ES-I3 (cell line): ENCODE results near the gene OR52E6.

Experiments used
- H3K36me3 ChIP-seq: 2 replicates; pipeline ENCODE4 v1.6.1; 2013; ENCODE audit warnings: mild to moderate bottlenecking, low read length, control low read depth, moderate library complexity; ENCODE audit not compliant: insufficient read depth
- H3K4me1 ChIP-seq: 2 replicates; pipeline ENCODE4 v1.6.1; 2013; ENCODE audit warnings: mild to moderate bottlenecking, control low read depth, low read length; ENCODE audit not compliant: insufficient read depth
- H3K9ac ChIP-seq: 2 replicates; pipeline ENCODE4 v1.6.1; 2013; ENCODE audit warnings: low read depth, mild to moderate bottlenecking, low read length, moderate library complexity
- H3K9me3 ChIP-seq: 2 replicates; pipeline ENCODE4 v1.6.1; 2013; ENCODE audit warnings: mild to moderate bottlenecking, low read length, moderate library complexity; ENCODE audit not compliant: control insufficient read depth, insufficient read depth

OR52E6 gene

GRCh38 chr11:5818245-5818886 is 23.3 kb downstream of the OR52E6 start:
- Histone ChIP-seq H3K9ac (no peak overlapping the region), H3K9me3 (no peaks in the 10 kb centered on the region), H3K36me3 (no peaks in the 10 kb centered on the region), H3K4me1 (no peaks in the 10 kb centered on the region; the same call in 1 of the 2 replicates)

DNA sequence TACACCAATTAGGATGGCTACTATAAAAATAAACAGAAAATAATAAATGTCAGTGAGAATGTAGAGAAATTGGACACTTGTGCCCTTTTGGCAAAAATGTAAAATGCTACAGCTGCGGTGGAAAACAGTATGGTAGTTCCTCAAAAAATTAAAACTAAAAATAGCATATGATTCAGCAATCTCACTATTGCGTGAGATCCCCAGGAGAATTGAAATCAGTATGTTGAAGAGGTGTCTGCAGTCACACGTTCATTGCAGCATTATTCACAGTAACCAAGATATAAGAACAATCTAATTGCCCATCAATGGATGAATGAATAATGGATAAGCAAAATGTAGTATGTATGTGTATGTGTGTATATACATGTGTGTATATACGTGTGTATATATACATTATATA is 26.2 kb downstream of the OR52E6 start:
- Histone ChIP-seq H3K9ac (no peak overlapping the region), H3K36me3 (no peaks in the 10 kb centered on the region), H3K9me3 (no peaks in the 10 kb centered on the region), H3K4me1 (no peaks in the 10 kb centered on the region; the same call in 1 of the 2 replicates)

DNA sequence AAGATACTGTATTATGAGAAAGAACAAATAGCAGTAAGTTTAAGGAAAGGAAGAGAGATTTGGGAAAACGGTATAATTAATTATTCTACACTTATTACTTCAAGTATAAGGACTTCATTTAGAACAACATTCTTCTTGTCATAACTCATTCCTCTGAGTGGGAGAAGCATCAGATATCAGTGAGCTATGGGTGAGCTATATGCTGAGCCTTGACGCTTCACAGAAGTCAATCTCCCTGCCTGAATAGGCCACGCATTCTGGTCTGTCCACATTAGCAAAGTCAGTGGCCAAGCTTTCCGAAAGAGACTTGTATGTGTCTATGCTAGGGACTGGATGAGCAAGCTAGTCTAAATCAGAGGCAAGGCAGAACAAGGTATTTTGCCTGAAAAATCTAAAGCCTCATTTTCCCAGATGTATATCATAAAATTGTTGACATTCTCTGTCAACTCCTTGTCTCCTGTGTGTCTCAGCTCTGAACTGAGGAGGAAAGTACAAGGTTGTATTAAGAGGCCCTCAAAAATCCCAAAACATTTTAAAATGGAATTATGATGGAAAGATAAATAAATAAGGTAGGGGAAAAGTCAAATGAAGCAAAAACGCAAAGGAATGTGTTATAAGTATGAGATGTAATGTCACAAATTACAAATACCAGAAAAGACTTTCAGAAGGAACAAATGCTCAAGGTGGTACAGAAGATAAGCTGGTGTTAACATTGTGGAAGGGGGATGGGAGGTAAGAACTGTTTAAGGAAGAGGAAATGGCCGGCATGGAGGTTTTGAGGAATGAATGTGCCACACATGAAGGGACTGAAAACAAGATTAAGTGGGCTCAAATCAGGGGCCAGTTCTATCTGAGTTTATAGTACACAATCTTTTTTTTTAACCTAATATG is 31.5 kb downstream of the OR52E6 start:
- H3K9ac ChIP-seq = no peak overlapping the region
- H3K36me3 ChIP-seq = no peaks in the 10 kb centered on the region

GRCh38 chr11:5809122-5809519 is 32.6 kb downstream of the OR52E6 start:
- Histone ChIP-seq H3K4me1 (no peaks in the 10 kb centered on the region; the same call in 1 of the 2 replicates), H3K36me3 (no peaks in the 10 kb centered on the region), H3K9ac (peak overlapping the region; percentile 44; the same call in 1 of the 2 replicates), H3K9me3 (no peaks in the 10 kb centered on the region; the same call in 1 of the 2 replicates)

More for the DNA sequence above, 31.5 kb downstream of the OR52E6 start:
- no peaks in the 10 kb centered on the region; the same call in 1 of the 2 replicates for H3K4me1 ChIP-seq
- H3K9me3 ChIP-seq = no peaks in the 10 kb centered on the region

GRCh38 chr11:5808500-5809121 is 33.1 kb downstream of the OR52E6 start, which contains the start of gene OR52N2:
Gene OR52N2 (plus strand): TSS chr11:5808924. CDS start chr11:5820336, 11,412 bp downstream.
- H3K9ac ChIP-seq = peak within 1 kb of the TSS; percentile 44; the same call in 1 of the 2 replicates
- no peaks in the 10 kb centered on the region; the same call in 1 of the 2 replicates for H3K4me1 ChIP-seq
- no peaks in the 10 kb centered on the region for H3K36me3 ChIP-seq
- H3K9me3 ChIP-seq = no peaks in the 10 kb centered on the region; the same call in 1 of the 2 replicates

DNA sequence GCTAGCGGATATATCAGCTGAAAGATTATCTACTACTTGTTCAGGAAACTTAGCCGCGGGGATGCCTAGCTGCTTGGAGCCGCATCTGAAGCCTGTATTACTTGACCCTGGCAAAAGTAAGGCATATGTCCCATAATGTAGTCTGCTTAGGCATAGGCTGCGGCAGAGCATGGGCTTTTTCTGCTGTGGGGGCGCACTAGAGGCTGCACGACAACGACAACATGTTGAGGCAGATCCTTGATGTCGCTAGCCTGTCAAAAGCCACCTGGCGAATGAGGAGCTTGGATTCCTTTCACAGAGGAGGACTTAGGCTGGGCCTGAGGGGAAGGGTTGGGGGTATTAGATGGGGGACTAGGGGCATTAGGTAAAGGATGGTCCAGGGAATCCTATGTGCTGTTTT is 34.1 kb downstream of the OR52E6 start:
- H3K9ac ChIP-seq = no peak overlapping the region
- no peaks in the 10 kb centered on the region for H3K36me3 ChIP-seq
- H3K9me3 ChIP-seq = no peaks in the 10 kb centered on the region; the same call in 1 of the 2 replicates
- H3K4me1 ChIP-seq = no peaks in the 10 kb centered on the region

- Histone ChIP-seq H3K9ac (no peak overlapping the region), H3K9me3 (no peaks in the 10 kb centered on the region; the same call in 1 of the 2 replicates), H3K36me3 (no peaks in the 10 kb centered on the region), H3K4me1 (no peaks in the 10 kb centered on the region)
These were observed 37.7 kb downstream of the OR52E6 start for GRCh38 chr11:5803982-5804381.

DNA sequence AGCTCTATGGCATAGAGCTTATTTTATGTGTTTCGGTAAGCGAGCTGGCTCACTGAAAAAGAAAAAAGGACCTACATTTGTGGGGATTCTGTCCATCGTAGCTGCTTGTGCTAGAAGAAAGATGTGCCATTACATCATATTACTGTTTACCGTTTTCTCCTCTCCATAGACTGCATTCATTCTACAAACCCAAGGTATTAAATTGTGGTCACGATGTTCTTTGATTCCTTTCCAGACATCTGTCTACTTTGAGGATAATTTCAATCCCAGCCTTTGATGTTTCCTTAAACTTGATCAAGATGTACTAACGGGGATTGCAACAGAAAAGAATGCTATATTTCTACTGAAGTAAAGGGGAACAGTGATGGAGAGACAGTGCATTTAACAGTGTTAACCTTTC is 45.2 kb downstream of the OR52E6 start:
- no peaks in the 10 kb centered on the region for H3K36me3 ChIP-seq
- H3K4me1 ChIP-seq = no peaks in the 10 kb centered on the region
- no peaks in the 10 kb centered on the region for H3K9me3 ChIP-seq
- no peak overlapping the region for H3K9ac ChIP-seq

GRCh38 chr11:5791165-5791564 is 50.5 kb downstream of the OR52E6 start, which contains the start of gene OR52N1:
Gene OR52N1 (minus strand): TSS chr11:5791265. CDS start chr11:5788816, 2,449 bp downstream.
- Histone ChIP-seq H3K4me1 (no peaks in the 10 kb centered on the region), H3K9me3 (no peaks in the 10 kb centered on the region), H3K9ac (no peak within 1 kb of the TSS), H3K36me3 (no peaks in the 10 kb centered on the region)
